Endothelial cell (in vitro differentiated cells): Measurements from ENCODE around the gene DNAJC5. TPM values are rescaled to one million over a fixed set of nuclear protein-coding genes. Genes with fewer than 3 reads are reported as not detected.

Source experiments
- DNase-seq: peaks from one replicate; pipeline ENCODE4 v3.0.0; 2021; ENCODE audit warnings: low spot score
- H3K27ac Mint-ChIP-seq: one replicate; pipeline ENCODE4 v1.8.0; 2021; ENCODE audit warnings: mixed read lengths, inconsistent platforms; ENCODE audit not compliant: unreplicated experiment
- H3K27me3 Mint-ChIP-seq: one replicate; pipeline ENCODE4 v1.8.0; 2021; ENCODE audit warnings: mild to moderate bottlenecking, moderate library complexity, mixed read lengths, inconsistent platforms; ENCODE audit not compliant: unreplicated experiment
- H3K36me3 Mint-ChIP-seq: one replicate; pipeline ENCODE4 v1.8.0; 2021; ENCODE audit warnings: mild to moderate bottlenecking, low read depth, mixed read lengths, inconsistent platforms; ENCODE audit not compliant: unreplicated experiment
- H3K4me1 Mint-ChIP-seq: one replicate; pipeline ENCODE4 v1.8.0; 2021; ENCODE audit warnings: mild to moderate bottlenecking, mixed read lengths, inconsistent platforms; ENCODE audit not compliant: unreplicated experiment
- H3K4me3 Mint-ChIP-seq: one replicate; pipeline ENCODE4 v1.8.0; 2021; ENCODE audit warnings: mild to moderate bottlenecking, mixed read lengths, inconsistent platforms; ENCODE audit not compliant: unreplicated experiment
- H3K9me3 Mint-ChIP-seq: one replicate; pipeline ENCODE4 v1.8.0; 2021; ENCODE audit warnings: mixed read lengths, inconsistent platforms; ENCODE audit not compliant: unreplicated experiment
- CTCF ChIP-seq: fragments of 200-600 bp; sonication (generic); IDR thresholded peaks from one replicate; pipeline ENCODE4 v1.5.0; 2021; ENCODE audit warnings: antibody characterized with exemption; ENCODE audit not compliant: unreplicated experiment
- total RNA-seq: library from RNA; stranded (reverse); fragmentation: NEBNext Ultra II Directional; extraction: Animal tissue kit (Norgen Biotek cat#: 25700); gene quantifications from one replicate; pipeline ENCODE4 v1.2.1, GENCODE V29; 2021; ENCODE audit not compliant: unreplicated experiment

The DNAJC5 gene
- total RNA-seq, 1 donor from 2014 or later: 54.4 TPM

GRCh38 chr20:63967330-63968135 is 72.6 kb downstream of the DNAJC5 start:
- H3K4me1 Mint-ChIP-seq: peaks cover 8% of the 10 kb centered on the region
- H3K27ac Mint-ChIP-seq: no peak overlapping the region
- TF ChIP-seq CTCF: no peak
- DNase-seq: no peak
- peaks cover 2% of the 10 kb centered on the region for H3K27me3 Mint-ChIP-seq
- H3K36me3 Mint-ChIP-seq: peaks cover 9% of the 10 kb centered on the region
- no peak overlapping the region for H3K4me3 Mint-ChIP-seq
- H3K9me3 Mint-ChIP-seq: no peaks in the 10 kb centered on the region

- DNase-seq: no peak
- peaks cover 3% of the 10 kb centered on the region for H3K27me3 Mint-ChIP-seq
- H3K4me1 Mint-ChIP-seq: peaks cover 14% of the 10 kb centered on the region
- H3K27ac Mint-ChIP-seq: no peak overlapping the region
- no peaks in the 10 kb centered on the region for H3K9me3 Mint-ChIP-seq
- no peak for TF ChIP-seq CTCF
- peaks cover 12% of the 10 kb centered on the region for H3K36me3 Mint-ChIP-seq
- H3K4me3 Mint-ChIP-seq: peak overlapping the region; percentile 90
These were observed 73.4 kb downstream of the DNAJC5 start for GRCh38 chr20:63968136-63968927.

- no peak for TF ChIP-seq CTCF
- H3K4me1 Mint-ChIP-seq: peaks cover 17% of the 10 kb centered on the region
- peaks cover 3% of the 10 kb centered on the region for H3K27me3 Mint-ChIP-seq
- no peaks in the 10 kb centered on the region for H3K9me3 Mint-ChIP-seq
- H3K27ac Mint-ChIP-seq: no peak overlapping the region
- peaks cover 15% of the 10 kb centered on the region for H3K36me3 Mint-ChIP-seq
- H3K4me3 Mint-ChIP-seq: peak overlapping the region; percentile 90
- peak; percentile 43 for DNase-seq
These were observed 74.2 kb downstream of the DNAJC5 start for GRCh38 chr20:63968928-63969760.

GRCh38 chr20:63969838-63970713 is 75.2 kb downstream of the DNAJC5 start, which contains the start of gene ZNF512B:
TSS of gene ZNF512B (minus strand) at chr20:63969930. CDS start at chr20:63967950, 1,980 bp downstream.
- peak; percentile 76 for DNase-seq
- H3K27me3 Mint-ChIP-seq: peaks cover 3% of the 10 kb centered on the region
- H3K27ac Mint-ChIP-seq: no peak within 1 kb of the TSS
- no peaks in the 10 kb centered on the region for H3K9me3 Mint-ChIP-seq
- peaks cover 17% of the 10 kb centered on the region for H3K4me1 Mint-ChIP-seq
- peak within 1 kb of the TSS; percentile 90 for H3K4me3 Mint-ChIP-seq
- no peak for TF ChIP-seq CTCF
- H3K36me3 Mint-ChIP-seq: peaks cover 15% of the 10 kb centered on the region
